Measurements from ENCODE around the gene RPA4.

The RPA4 gene

GRCh38 chrX:96889726-96890125 lies 6.0 kb downstream of the RPA4 start:
- no peak for TF ChIP-seq CTCF (IDR thresholded peaks at IDR 0.05; ENCODE audit: low read depth, low read length)
- Histone ChIP-seq H3K4me3 (ENCODE audit: low read depth, low read length) (no peak overlapping the region), H3K9me3 (ENCODE audit: severe bottlenecking) (no peaks in the 10 kb centered on the region), H3K27me3 (ENCODE audit: insufficient read depth, low read depth, severe bottlenecking) (no peaks in the 10 kb centered on the region), H3K36me3 (no peaks in the 10 kb centered on the region), H3K27ac (no peak overlapping the region)
- no peak for DNase-seq

- Histone ChIP-seq H3K27ac (no peak overlapping the region), H3K9me3 (ENCODE audit: severe bottlenecking) (no peaks in the 10 kb centered on the region), H3K27me3 (ENCODE audit: insufficient read depth, low read depth, severe bottlenecking) (peaks cover 4% of the 10 kb centered on the region), H3K4me3 (ENCODE audit: low read depth, low read length) (no peak overlapping the region), H3K36me3 (no peaks in the 10 kb centered on the region)
- no peak for TF ChIP-seq CTCF (IDR thresholded peaks at IDR 0.05; ENCODE audit: low read depth, low read length)
- DNase-seq: no peak
Observed at GRCh38 chrX:96906741-96907140, 23.0 kb downstream of the RPA4 start.

- Histone ChIP-seq H3K27ac (no peak overlapping the region), H3K4me3 (ENCODE audit: low read depth, low read length) (no peak overlapping the region), H3K27me3 (ENCODE audit: insufficient read depth, low read depth, severe bottlenecking) (peaks cover 2% of the 10 kb centered on the region), H3K9me3 (ENCODE audit: severe bottlenecking) (no peaks in the 10 kb centered on the region), H3K36me3 (no peaks in the 10 kb centered on the region)
- DNase-seq: no peak
- no peak for TF ChIP-seq CTCF (IDR thresholded peaks at IDR 0.05; ENCODE audit: low read depth, low read length)
Observed at GRCh38 chrX:96907516-96908272, 24.0 kb downstream of the RPA4 start.

- H3K4me3 ChIP-seq (ENCODE audit: low read depth, low read length): no peak overlapping the region
- H3K27ac ChIP-seq: no peak overlapping the region
- no peaks in the 10 kb centered on the region for H3K36me3 ChIP-seq
- no peak for TF ChIP-seq CTCF (IDR thresholded peaks at IDR 0.05; ENCODE audit: low read depth, low read length)
- no peaks in the 10 kb centered on the region for H3K9me3 ChIP-seq (ENCODE audit: severe bottlenecking)
- no peak for DNase-seq
- peaks cover 2% of the 10 kb centered on the region for H3K27me3 ChIP-seq (ENCODE audit: insufficient read depth, low read depth, severe bottlenecking)
Observed at GRCh38 chrX:96909291-96909690, 25.6 kb downstream of the RPA4 start.

- TF ChIP-seq CTCF (IDR thresholded peaks at IDR 0.05; ENCODE audit: low read depth, low read length): no peak
- Histone ChIP-seq H3K27me3 (ENCODE audit: insufficient read depth, low read depth, severe bottlenecking) (no peaks in the 10 kb centered on the region), H3K27ac (no peak overlapping the region), H3K36me3 (no peaks in the 10 kb centered on the region), H3K4me3 (ENCODE audit: low read depth, low read length) (no peak overlapping the region), H3K9me3 (ENCODE audit: severe bottlenecking) (no peaks in the 10 kb centered on the region)
- no peak for DNase-seq
Observed at GRCh38 chrX:96918864-96919263, 35.2 kb downstream of the RPA4 start.

- DNase-seq: no peak
- TF ChIP-seq CTCF (IDR thresholded peaks at IDR 0.05; ENCODE audit: low read depth, low read length): no peak
- Histone ChIP-seq H3K9me3 (ENCODE audit: severe bottlenecking) (no peaks in the 10 kb centered on the region), H3K36me3 (no peaks in the 10 kb centered on the region), H3K27ac (no peak overlapping the region), H3K4me3 (ENCODE audit: low read depth, low read length) (no peak overlapping the region), H3K27me3 (ENCODE audit: insufficient read depth, low read depth, severe bottlenecking) (no peaks in the 10 kb centered on the region)
Observed at GRCh38 chrX:96919672-96920071, 36.0 kb downstream of the RPA4 start.

Data from WERI-Rb-1 (cell line).